HG02885 (cell line): ENCODE measurements around the gene SOCS3.
A peak's percentile ranks its signal among the peaks of the same experiment; 100 is the strongest.

Source experiments
- ATAC-seq: cut with Tn5 transposase; IDR thresholded peaks from one replicate; pipeline ENCODE4 v1.9.1; 2021; ENCODE audit warnings: mild to moderate bottlenecking; ENCODE audit not compliant: unreplicated experiment, poor library complexity

SOCS3 gene, protein sequence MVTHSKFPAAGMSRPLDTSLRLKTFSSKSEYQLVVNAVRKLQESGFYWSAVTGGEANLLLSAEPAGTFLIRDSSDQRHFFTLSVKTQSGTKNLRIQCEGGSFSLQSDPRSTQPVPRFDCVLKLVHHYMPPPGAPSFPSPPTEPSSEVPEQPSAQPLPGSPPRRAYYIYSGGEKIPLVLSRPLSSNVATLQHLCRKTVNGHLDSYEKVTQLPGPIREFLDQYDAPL

DNA sequence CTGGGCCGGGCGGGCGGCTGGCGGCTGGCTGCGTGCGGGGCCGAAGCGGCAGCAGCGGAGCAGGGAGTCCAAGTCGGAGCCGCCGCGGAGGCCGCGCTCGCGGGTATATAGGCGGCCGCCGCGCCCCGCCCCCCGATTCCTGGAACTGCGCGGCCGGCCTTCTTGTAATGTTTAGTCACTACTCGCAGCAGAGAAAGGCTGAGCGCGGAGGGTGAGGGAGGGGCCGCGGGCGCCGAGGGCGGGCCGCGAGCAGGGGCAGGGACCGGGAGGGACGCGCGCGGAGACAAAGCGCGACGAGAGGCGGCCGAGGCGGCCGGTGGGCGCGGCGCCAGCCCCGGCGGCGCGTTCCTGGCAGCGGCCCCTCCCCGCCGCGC lies at the start of gene SOCS3:
TSS of gene SOCS3 (minus strand) at position 81 of the 374 bp plus-strand sequence. CDS start 982 bp downstream, outside the sequence.
- ATAC-seq, result peak; percentile 37

GRCh38 chr17:78409191-78409928 lies 49.5 kb upstream of the SOCS3 start:
- ATAC-seq, result no peak

DNA sequence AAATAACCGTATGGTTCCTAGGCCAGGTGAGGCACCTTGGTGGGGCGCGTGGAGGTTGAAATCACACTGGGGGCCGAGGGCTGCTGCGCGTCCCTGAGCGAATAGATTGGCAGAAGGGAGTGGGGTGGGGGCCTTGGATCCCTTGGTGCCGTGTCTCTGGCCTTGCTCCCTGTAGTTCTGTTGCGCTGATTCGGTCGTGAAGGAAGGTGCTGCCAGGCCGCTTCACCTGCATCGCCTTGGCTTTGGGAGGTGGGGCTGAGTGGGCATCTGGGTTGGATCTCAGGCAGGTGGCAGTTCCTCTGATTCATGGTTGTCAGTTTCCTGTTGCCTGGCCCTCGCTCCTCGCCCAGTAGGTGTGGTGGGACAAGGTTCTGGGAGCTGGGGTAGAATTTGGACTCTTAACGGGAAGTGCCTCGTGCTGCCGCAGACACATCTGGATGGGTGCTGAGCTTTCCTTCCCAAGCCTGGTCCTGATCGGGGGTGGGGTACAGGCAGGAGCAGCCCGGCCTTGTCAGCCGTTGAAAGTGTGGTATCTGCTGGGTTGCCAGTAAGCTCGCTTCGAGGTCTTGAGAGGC lies 48.7 kb upstream of the SOCS3 start:
- no peak for ATAC-seq

- no peak for ATAC-seq
Measured at GRCh38 chr17:78407387-78408000, 47.6 kb upstream of the SOCS3 start.

DNA sequence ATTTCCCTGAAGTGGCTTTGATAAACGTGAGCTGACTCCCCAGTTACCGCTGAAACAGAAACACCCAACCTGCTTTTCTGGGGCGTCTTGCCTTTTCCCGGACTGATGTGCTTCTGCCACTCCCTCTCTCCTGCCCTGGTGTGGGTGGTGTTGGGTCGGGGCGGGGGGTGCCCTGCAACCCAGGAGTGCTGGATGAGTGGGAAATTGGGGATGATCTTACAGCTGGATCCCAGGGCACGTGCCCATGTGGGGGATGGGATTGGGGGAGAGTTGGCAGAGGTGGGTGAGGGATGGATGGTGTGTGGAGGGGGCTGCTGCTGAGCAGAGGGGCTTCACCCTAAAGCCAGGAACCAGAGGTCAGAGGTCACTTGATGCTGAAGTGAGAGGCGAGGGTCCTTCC lies 47.0 kb upstream of the SOCS3 start:
- ATAC-seq, result no peak

- ATAC-seq, result no peak
Measured at GRCh38 chr17:78406396-78406795, 46.5 kb upstream of the SOCS3 start.

DNA sequence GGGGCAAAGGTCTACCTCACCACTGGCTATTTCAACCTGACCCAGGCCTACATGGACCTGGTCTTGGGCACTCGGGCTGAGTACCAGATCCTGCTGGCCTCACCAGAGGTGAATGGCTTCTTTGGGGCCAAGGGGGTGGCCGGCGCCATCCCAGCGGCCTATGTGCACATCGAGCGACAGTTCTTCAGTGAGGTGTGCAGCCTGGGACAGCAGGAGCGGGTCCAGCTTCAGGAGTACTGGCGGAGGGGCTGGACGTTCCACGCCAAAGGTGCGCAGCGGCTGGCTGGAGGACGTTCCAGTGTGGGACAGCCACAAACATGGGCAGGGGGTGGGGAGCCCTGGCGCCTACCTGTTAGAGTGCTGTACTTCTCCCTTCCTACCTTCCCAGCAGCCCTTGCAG lies 43.9 kb upstream of the SOCS3 start:
- no peak for ATAC-seq

DNA sequence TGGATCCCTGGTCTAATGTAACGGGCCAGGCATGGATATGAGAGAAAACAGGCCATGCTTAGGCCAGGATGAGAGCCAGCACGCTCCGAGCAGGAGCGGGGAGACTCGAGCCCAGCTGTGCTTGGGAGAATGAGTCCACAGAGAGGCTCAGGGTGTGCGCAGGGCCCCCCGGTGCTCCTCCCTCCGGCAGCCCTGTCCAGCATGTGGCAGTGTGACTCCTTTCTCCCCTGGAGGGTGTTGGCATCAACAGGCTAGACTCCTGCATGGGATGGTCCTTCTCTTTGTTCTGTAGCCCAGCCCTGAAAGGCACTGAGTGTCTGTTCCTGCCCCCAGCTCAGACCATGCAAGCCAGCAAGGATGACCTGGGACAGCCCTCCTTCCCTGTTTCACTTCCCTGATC lies 42.0 kb upstream of the SOCS3 start:
- ATAC-seq, result no peak

DNA sequence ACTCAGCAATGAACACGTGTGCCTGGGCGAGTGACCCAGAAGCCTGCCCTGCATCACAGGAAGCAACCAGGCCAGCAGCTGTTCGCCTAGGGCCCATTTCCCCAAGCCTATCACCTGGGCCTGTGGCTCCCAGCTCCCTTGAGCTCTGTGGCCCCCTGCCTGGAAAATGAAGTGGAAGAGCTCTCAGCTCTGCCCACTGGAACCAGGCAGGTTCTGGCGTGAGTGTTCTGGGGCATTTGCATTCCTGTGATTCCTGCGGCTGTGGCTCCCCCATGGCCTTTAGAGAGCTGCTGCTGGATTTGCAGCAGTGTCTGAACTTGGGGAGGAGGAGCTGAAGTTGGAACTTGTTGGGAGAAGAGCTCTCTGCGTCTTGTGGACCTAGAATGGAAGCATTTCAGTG lies 41.4 kb upstream of the SOCS3 start:
- no peak for ATAC-seq

GRCh38 chr17:78400581-78401240 lies 40.8 kb upstream of the SOCS3 start:
- ATAC-seq, result no peak

GRCh38 chr17:78399693-78400144 lies 39.8 kb upstream of the SOCS3 start:
- no peak for ATAC-seq

- no peak for ATAC-seq
Measured at GRCh38 chr17:78399028-78399692, 39.3 kb upstream of the SOCS3 start.

DNA sequence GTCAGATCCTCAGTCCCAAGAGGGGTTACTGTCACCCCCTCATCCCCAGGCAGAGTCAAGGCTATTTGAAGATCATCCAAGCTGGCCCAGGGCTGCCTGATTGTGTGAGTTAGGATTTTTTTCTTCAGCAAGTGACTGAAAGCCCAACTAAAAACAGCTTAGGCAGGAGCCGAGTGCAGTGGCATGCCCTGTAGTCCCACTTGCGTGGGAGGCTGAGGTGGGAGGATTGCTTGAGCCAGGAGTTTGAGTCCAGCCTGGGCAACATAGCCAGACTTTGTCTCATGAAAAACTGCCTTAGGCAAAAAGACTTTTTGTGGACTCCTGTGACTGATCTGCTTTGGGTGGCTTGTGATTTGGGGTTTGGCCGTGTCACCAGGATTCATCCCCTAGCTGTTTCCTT lies 38.5 kb upstream of the SOCS3 start:
- ATAC-seq, result no peak

DNA sequence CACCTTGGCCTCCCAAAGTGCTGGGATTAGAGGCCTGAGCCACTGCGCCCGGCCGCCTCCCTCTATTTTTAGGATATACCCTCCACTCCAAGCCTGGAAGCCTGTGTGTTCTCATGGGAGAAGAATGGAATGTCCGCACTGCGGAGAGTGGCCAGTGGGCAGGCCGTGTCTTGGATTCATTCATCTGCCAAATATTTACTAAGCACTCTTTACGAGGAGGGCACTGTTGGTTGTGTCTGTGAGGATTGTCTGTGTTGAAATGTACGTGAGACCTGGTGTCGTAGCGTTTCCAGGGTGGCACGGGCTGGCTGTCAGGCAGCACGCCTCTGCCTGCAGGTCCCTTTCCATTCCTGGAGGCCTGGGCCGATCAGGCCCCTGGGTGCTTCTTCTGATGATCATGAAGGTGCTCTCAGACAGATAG lies 37.8 kb upstream of the SOCS3 start:
- ATAC-seq, result no peak

DNA sequence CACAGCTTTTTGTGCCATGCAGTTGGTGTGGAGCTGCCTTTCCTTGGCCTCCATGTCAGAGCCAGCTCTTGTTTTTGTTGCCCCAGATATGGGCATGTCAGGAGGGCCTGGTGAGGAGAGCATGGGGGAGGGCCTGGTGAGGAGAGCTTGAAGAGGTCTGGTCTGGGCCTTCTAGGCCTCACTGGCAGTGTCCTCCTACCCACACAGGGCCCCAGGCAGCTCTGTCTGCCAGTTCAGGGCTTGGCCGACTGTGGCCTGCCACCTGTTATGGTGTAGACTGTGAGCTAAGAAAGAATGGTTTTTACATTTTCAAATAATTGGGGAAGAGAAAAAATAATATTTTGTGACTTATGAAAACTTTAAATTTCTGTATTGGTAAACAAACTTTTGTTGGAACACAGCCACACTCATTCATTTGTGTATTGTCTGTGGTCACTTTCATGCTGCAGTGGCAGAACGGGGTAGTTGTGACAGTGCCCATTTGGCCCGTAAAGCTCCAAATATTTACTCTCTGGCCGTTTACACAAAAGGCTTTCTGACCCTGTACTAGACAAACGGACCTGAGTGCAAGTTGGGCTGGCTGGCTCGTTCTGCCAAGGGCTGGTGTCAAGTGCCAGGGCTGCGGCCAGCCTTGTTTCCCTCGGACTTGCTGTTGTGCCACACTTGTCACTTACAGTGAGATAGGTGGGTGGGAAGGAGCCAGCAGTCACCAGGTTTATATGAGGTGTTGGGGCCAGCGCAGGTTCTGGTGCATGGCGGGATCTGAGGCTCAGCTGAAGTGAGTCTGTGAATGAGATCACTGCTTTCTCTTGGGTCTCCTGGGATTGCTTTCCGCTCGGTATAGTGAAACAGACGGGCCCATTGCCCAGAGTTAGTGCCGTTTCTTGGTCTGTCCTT lies 36.8 kb upstream of the SOCS3 start:
- no peak for ATAC-seq

DNA sequence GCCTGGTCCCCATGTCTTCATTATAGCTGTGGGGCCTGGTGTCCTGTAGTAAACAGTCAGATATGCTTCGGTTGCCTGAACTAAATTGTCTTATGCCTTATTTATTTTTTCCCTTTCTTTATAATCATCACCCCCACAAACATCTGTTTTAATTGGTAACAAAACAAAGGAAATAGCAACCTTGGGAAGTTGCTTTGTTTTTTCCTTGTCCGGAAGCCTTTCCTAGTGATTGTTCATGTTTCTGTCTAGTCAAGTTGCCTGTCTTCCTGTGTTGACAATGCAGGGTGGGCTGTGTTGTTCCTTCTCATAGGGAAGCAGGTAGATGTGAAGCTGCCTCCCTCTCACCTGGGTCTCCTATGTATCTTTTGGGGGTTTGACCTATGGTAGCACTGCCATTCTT lies 35.3 kb upstream of the SOCS3 start:
- ATAC-seq, result no peak

GRCh38 chr17:78394209-78394608 lies 34.3 kb upstream of the SOCS3 start:
- no peak for ATAC-seq

- no peak for ATAC-seq
Measured at GRCh38 chr17:78393575-78393974, 33.7 kb upstream of the SOCS3 start.

GRCh38 chr17:78392295-78392694 lies 32.4 kb upstream of the SOCS3 start:
- no peak for ATAC-seq
